MM.1S (cell line): ENCODE measurements around the gene TULP4.

Experiments used
- CTCF ChIP-seq: fragments of 300-600 bp; sonication (generic); IDR thresholded peaks from 2 replicates; pipeline ENCODE4 v1.5.1; 2016; ENCODE audit warnings: antibody characterized with exemption, low read length, mixed read lengths
- EZH2phosphoT487 ChIP-seq: fragments of 300-600 bp; sonication (generic); IDR thresholded peaks from 2 replicates; pipeline ENCODE4 v1.6.1; 2018; ENCODE audit warnings: antibody characterized with exemption, low read length

GRCh38 chr6:158431560-158431959 is 119.3 kb downstream of the TULP4 start:
- TF ChIP-seq CTCF = no peak
- TF ChIP-seq EZH2phosphoT487 = no peak
